HG03103 (cell line): ENCODE results near the gene C10orf62.

Experiments
- ATAC-seq: cut with Tn5 transposase; IDR thresholded peaks from one replicate; pipeline ENCODE4 v1.9.1; 2021; ENCODE audit warnings: low read depth; ENCODE audit not compliant: unreplicated experiment

Gene C10orf62

GRCh38 chr10:97584060-97584797, 5.3 kb upstream of the C10orf62 start, which contains the start of gene HOGA1:
TSS of gene HOGA1 (plus strand) at chr10:97584389. CDS start at chr10:97584704, 315 bp downstream.
- no peak for ATAC-seq

GRCh38 chr10:97584798-97585438, 4.6 kb upstream of the C10orf62 start:
- no peak for ATAC-seq

- no peak for ATAC-seq
Measured at GRCh38 chr10:97585439-97585811, 4.1 kb upstream of the C10orf62 start.

- ATAC-seq = no peak
Measured at GRCh38 chr10:97587183-97587582, 2.3 kb upstream of the C10orf62 start.

- no peak for ATAC-seq
Measured at GRCh38 chr10:97590082-97590747, 694 bp downstream of the C10orf62 start.

- no peak for ATAC-seq
Measured at GRCh38 chr10:97590748-97591495, 1.4 kb downstream of the C10orf62 start.

- no peak for ATAC-seq
Measured at GRCh38 chr10:97593421-97593820, 3.9 kb downstream of the C10orf62 start.

GRCh38 chr10:97596101-97597082, 6.9 kb downstream of the C10orf62 start:
- no peak for ATAC-seq

GRCh38 chr10:97597778-97598177, 8.3 kb downstream of the C10orf62 start:
- ATAC-seq = no peak

GRCh38 chr10:97598407-97599271, 9.1 kb downstream of the C10orf62 start:
- ATAC-seq = no peak

- ATAC-seq = no peak
Measured at GRCh38 chr10:97599272-97599619, 9.7 kb downstream of the C10orf62 start.

GRCh38 chr10:97600616-97601015, 11.1 kb downstream of the C10orf62 start:
- ATAC-seq = no peak

- ATAC-seq = no peak
Measured at GRCh38 chr10:97601268-97602215, 12.0 kb downstream of the C10orf62 start.

- ATAC-seq = no peak
Measured at GRCh38 chr10:97607095-97607636, 17.6 kb downstream of the C10orf62 start.

- no peak for ATAC-seq
Measured at GRCh38 chr10:97608991-97609561, 19.6 kb downstream of the C10orf62 start.

- ATAC-seq = no peak
Measured at GRCh38 chr10:97611473-97611872, 22.0 kb downstream of the C10orf62 start.

- ATAC-seq = no peak
Measured at GRCh38 chr10:97612386-97612785, 22.9 kb downstream of the C10orf62 start.
